Measurements from ENCODE around the gene GVQW3. TPM values are rescaled to one million over a fixed set of nuclear protein-coding genes. Genes with fewer than 3 reads are reported as not detected.

Gene GVQW3
- total RNA-seq, 4 donors from 2014 or later, result 2.8 to 7.2 (median 3.4) TPM

DNA sequence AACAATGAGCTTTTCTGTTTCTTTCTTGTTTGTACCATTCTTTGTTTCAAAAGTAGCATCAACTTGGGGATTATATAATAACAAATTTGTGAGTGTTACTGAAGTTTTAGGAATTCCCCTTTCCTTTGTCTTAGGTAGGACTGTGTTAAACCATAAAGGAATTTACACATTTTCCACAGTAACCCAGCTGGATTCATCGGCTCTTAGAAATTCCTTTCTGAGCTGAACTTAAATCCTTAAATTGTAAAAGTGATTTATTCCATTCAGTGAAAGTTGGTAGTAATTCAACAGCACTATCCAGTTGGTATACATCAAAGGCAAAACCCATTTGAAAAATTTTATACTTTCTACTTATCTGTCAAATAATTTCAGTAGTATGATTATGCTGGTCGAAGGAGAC, 75.4 kb downstream of the GVQW3 start:
- intact Hi-C loops (cut with DNase I), result no loop called here
- H3K4me3 ChIP-seq (replicated peaks in 1 of 3), result no peak overlapping the region
- H3K4me1 ChIP-seq, result no peaks in the 10 kb centered on the region
- no peak for DNase-seq
- H3K9me3 ChIP-seq, result no peaks in the 10 kb centered on the region
- H3K36me3 ChIP-seq, result peaks cover 7 to 12% of the 10 kb centered on the region in 2 donors
- no peaks in the 10 kb centered on the region for H3K27me3 ChIP-seq
- no peak overlapping the region for H3K27ac ChIP-seq
- TF ChIP-seq, protein P1, sequence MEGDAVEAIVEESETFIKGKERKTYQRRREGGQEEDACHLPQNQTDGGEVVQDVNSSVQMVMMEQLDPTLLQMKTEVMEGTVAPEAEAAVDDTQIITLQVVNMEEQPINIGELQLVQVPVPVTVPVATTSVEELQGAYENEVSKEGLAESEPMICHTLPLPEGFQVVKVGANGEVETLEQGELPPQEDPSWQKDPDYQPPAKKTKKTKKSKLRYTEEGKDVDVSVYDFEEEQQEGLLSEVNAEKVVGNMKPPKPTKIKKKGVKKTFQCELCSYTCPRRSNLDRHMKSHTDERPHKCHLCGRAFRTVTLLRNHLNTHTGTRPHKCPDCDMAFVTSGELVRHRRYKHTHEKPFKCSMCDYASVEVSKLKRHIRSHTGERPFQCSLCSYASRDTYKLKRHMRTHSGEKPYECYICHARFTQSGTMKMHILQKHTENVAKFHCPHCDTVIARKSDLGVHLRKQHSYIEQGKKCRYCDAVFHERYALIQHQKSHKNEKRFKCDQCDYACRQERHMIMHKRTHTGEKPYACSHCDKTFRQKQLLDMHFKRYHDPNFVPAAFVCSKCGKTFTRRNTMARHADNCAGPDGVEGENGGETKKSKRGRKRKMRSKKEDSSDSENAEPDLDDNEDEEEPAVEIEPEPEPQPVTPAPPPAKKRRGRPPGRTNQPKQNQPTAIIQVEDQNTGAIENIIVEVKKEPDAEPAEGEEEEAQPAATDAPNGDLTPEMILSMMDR (IDR thresholded peaks at IDR 0.05), result no peak
- TF ChIP-seq POLR2A (IDR thresholded peaks at IDR 0.05), result no peak
- WGBS, 2 donors, result 89 to 90% methylated on average over 2 of the region's 2 CpGs

Small RNA genes within 50 kb of the gene (small RNA-seq; reads per million reads assigned to genes)
- gene RF00019, result not detected

Other genes with a start within 250 kb of the GVQW3 start
- gene WNT11, start 174.8 kb upstream of the GVQW3 start, total RNA-seq, result 10 to 100 TPM in 3 of 4 donors, 1 to 10 TPM in 1; 7.3 to 31.5 (median 10.7) TPM
- 10 to 100 TPM; 36.4 to 61.9 (median 43.9) TPM for gene THAP12, start 191 bp upstream of the GVQW3 start, total RNA-seq
- 10 to 100 TPM; 32.7 to 58.0 (median 46.4) TPM for gene EMSY, start 63.7 kb downstream of the GVQW3 start, total RNA-seq

Measured in thyroid gland (tissue), 4 donors.